GM19438 (cell line): ENCODE data around the gene GPRC5C.

Experiments
- ATAC-seq: cut with Tn5 transposase; IDR thresholded peaks from one replicate; pipeline ENCODE4 v1.9.1; 2021; ENCODE audit warnings: low read depth; ENCODE audit not compliant: unreplicated experiment

Gene GPRC5C

GRCh38 chr17:74449773-74450172 is 17.9 kb downstream of the GPRC5C start:
- no peak for ATAC-seq

GRCh38 chr17:74450231-74450630 is 18.3 kb downstream of the GPRC5C start:
- ATAC-seq = no peak

GRCh38 chr17:74450925-74451403 is 19.1 kb downstream of the GPRC5C start:
- ATAC-seq = no peak

- ATAC-seq = no peak
Measured at GRCh38 chr17:74451557-74451956, 19.7 kb downstream of the GPRC5C start.

GRCh38 chr17:74452033-74452840 is 20.3 kb downstream of the GPRC5C start:
- no peak for ATAC-seq

- ATAC-seq = no peak
Measured at GRCh38 chr17:74452841-74453661, 21.2 kb downstream of the GPRC5C start.

- no peak for ATAC-seq
Measured at GRCh38 chr17:74453665-74454196, 21.8 kb downstream of the GPRC5C start.

GRCh38 chr17:74454197-74455024 is 22.5 kb downstream of the GPRC5C start:
- peak; percentile 88 for ATAC-seq

- no peak for ATAC-seq
Measured at GRCh38 chr17:74455025-74455545, 23.2 kb downstream of the GPRC5C start.

GRCh38 chr17:74455821-74456220 is 23.9 kb downstream of the GPRC5C start:
- ATAC-seq = no peak

- ATAC-seq = no peak
Measured at GRCh38 chr17:74457146-74457819, 25.4 kb downstream of the GPRC5C start.

- no peak for ATAC-seq
Measured at GRCh38 chr17:74457820-74458166, 25.9 kb downstream of the GPRC5C start.

- ATAC-seq = no peak
Measured at GRCh38 chr17:74458835-74459234, 26.9 kb downstream of the GPRC5C start.

- ATAC-seq = no peak
Measured at GRCh38 chr17:74459622-74460021, 27.7 kb downstream of the GPRC5C start.

GRCh38 chr17:74460241-74460640 is 28.4 kb downstream of the GPRC5C start:
- ATAC-seq = no peak

- no peak for ATAC-seq
Measured at GRCh38 chr17:74460996-74461395, 29.1 kb downstream of the GPRC5C start.

GRCh38 chr17:74461611-74462010 is 29.7 kb downstream of the GPRC5C start:
- no peak for ATAC-seq

- ATAC-seq = no peak
Measured at GRCh38 chr17:74464730-74465377, 33.0 kb downstream of the GPRC5C start.

- ATAC-seq = no peak
Measured at GRCh38 chr17:74465378-74466110, 33.7 kb downstream of the GPRC5C start.
